GM12872 (cell line): Measurements from ENCODE around the gene PGAP6.

Source experiments
- CTCF ChIP-seq: IDR thresholded peaks from 3 replicates; pipeline ENCODE4 v1.5.1; 2011; ENCODE audit warnings: low read depth, mild to moderate bottlenecking, low read length, moderate library complexity; ENCODE audit not compliant: insufficient read depth

PGAP6 gene

GRCh38 chr16:377419-377951, 4.3 kb downstream of the PGAP6 start:
- no peak for TF ChIP-seq CTCF

DNA sequence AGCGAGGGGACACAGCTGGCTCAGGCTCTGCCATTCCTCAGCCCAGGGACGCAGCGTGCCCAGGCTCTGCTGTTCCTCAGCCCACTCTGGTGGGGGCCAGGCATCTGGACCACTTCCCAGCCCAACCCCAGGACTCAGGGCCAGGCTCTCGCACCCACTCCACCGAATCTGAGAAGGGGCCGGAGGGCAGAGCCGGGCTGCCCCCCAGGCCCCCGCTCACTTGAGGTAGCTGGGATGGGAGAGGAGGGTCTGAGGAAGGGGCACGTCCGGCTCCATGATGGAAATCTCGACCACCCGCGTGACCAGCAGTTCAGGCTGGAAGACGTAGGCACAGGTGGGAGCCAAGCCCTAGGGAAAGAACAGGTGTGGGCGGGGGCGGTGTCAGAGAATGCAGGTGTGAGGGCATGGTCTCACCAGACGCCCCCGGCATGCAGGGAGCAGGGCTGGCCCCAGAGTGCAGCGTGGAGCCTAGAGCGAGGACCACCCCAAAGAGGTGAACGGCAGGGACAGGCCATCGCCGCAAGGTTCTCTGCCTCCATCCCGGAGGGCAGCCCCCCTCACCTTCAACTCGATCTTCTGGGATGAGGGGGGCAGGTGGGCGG, 4.9 kb downstream of the PGAP6 start:
- TF ChIP-seq CTCF, result no peak

DNA sequence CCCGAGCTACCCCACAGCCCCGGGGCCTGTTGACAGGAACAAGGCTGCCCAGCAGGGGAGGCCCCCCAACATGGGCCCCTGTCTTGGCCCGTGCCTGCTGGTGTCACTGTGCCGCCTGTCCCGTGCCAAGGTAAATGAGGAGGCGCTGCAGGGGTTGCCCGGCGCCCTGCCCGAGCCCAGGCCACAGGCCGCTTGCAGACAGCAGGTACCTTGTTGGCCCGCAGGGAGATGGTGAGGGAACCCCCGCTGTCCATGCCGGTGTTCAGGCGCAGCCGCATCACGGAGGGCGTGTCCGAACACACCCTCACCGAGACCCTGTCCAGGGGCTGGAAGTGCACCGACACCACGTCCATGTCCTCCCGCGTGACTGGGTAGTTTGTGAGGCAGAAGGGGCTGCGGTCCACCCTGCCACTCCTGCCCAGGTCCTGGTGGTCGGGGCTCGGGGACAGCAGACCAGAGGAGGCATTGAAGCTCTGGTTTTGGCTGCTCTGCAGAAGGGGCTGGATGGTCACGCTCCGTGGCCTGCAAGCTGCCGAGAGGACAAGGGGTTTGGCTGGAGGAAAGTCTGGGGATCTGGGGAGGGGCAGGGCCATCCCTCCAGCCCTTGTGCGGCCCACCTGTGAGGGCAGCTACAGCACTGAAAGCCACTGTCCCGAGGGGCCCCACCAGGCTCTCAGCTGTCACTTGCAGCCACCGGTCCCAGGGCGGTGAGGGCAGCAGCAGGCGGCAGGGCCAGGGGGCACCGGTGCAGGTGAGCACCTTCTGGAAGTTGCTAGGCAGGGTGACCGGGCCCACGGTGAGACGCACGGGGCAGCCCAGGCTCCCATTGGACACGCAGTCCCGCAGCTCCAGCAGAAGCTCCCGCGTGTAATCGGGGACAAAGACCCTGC, 5.6 kb downstream of the PGAP6 start:
- no peak for TF ChIP-seq CTCF

- TF ChIP-seq CTCF, result no peak
Observed at GRCh38 chr16:375212-375611, 6.6 kb downstream of the PGAP6 start.

- no peak for TF ChIP-seq CTCF
Observed at GRCh38 chr16:374616-374926, 7.2 kb downstream of the PGAP6 start.

GRCh38 chr16:373848-374615, 7.7 kb downstream of the PGAP6 start:
- no peak for TF ChIP-seq CTCF

GRCh38 chr16:373020-373598, 8.7 kb downstream of the PGAP6 start:
- TF ChIP-seq CTCF, result no peak
